ENCODE results near the gene LCN10.

The LCN10 gene

GRCh38 chr9:136691316-136692184 is 51.2 kb downstream of the LCN10 start:
- Histone ChIP-seq H3K27me3 (ENCODE audit: control insufficient read depth, insufficient read depth, low read length) (no peaks in the 10 kb centered on the region), H3K9me3 (ENCODE audit: control insufficient read depth, insufficient read depth, low read length) (no peaks in the 10 kb centered on the region), H3K4me1 (ENCODE audit: control insufficient read depth, insufficient read depth, low read length) (peaks cover 3% of the 10 kb centered on the region), H3K36me3 (ENCODE audit: control insufficient read depth, insufficient read depth, low read length) (no peaks in the 10 kb centered on the region), H3K4me3 (ENCODE audit: low read depth, low read length) (no peak overlapping the region), H3K9ac (ENCODE audit: low read depth, low read length) (no peak overlapping the region)

- H3K4me1 ChIP-seq (ENCODE audit: control insufficient read depth, insufficient read depth, low read length) = peaks cover 5% of the 10 kb centered on the region
- H3K27me3 ChIP-seq (ENCODE audit: control insufficient read depth, insufficient read depth, low read length) = no peaks in the 10 kb centered on the region
- H3K4me3 ChIP-seq (ENCODE audit: low read depth, low read length) = no peak overlapping the region
- H3K36me3 ChIP-seq (ENCODE audit: control insufficient read depth, insufficient read depth, low read length) = no peaks in the 10 kb centered on the region
- H3K9me3 ChIP-seq (ENCODE audit: control insufficient read depth, insufficient read depth, low read length) = no peaks in the 10 kb centered on the region
- H3K9ac ChIP-seq (ENCODE audit: low read depth, low read length) = no peak overlapping the region
Measured at GRCh38 chr9:136690806-136691261, 51.9 kb downstream of the LCN10 start.

GRCh38 chr9:136690104-136690805 is 52.5 kb downstream of the LCN10 start:
- Histone ChIP-seq H3K36me3 (ENCODE audit: control insufficient read depth, insufficient read depth, low read length) (no peaks in the 10 kb centered on the region), H3K4me1 (ENCODE audit: control insufficient read depth, insufficient read depth, low read length) (peaks cover 6% of the 10 kb centered on the region), H3K9ac (ENCODE audit: low read depth, low read length) (no peak overlapping the region), H3K9me3 (ENCODE audit: control insufficient read depth, insufficient read depth, low read length) (no peaks in the 10 kb centered on the region), H3K4me3 (ENCODE audit: low read depth, low read length) (no peak overlapping the region), H3K27me3 (ENCODE audit: control insufficient read depth, insufficient read depth, low read length) (no peaks in the 10 kb centered on the region)

- no peaks in the 10 kb centered on the region for H3K9me3 ChIP-seq (ENCODE audit: control insufficient read depth, insufficient read depth, low read length)
- H3K4me3 ChIP-seq (ENCODE audit: low read depth, low read length) = no peak overlapping the region
- no peaks in the 10 kb centered on the region for H3K27me3 ChIP-seq (ENCODE audit: control insufficient read depth, insufficient read depth, low read length)
- no peak overlapping the region for H3K9ac ChIP-seq (ENCODE audit: low read depth, low read length)
- H3K4me1 ChIP-seq (ENCODE audit: control insufficient read depth, insufficient read depth, low read length) = peaks cover 6% of the 10 kb centered on the region
- peaks cover 3% of the 10 kb centered on the region for H3K36me3 ChIP-seq (ENCODE audit: control insufficient read depth, insufficient read depth, low read length)
Measured at GRCh38 chr9:136689108-136689460, 53.7 kb downstream of the LCN10 start.

GRCh38 chr9:136688274-136689107 is 54.2 kb downstream of the LCN10 start:
- H3K4me1 ChIP-seq (ENCODE audit: control insufficient read depth, insufficient read depth, low read length) = peaks cover 6% of the 10 kb centered on the region
- H3K4me3 ChIP-seq (ENCODE audit: low read depth, low read length) = peak overlapping the region; percentile 26
- H3K27me3 ChIP-seq (ENCODE audit: control insufficient read depth, insufficient read depth, low read length) = no peaks in the 10 kb centered on the region
- H3K36me3 ChIP-seq (ENCODE audit: control insufficient read depth, insufficient read depth, low read length) = peaks cover 3% of the 10 kb centered on the region
- H3K9me3 ChIP-seq (ENCODE audit: control insufficient read depth, insufficient read depth, low read length) = no peaks in the 10 kb centered on the region
- no peak overlapping the region for H3K9ac ChIP-seq (ENCODE audit: low read depth, low read length)

Measured in iPS-15b (cell line).